Spleen (tissue), 11 donors: Measurements from ENCODE around the gene PLAC9. TPM values are rescaled to one million over a fixed set of nuclear protein-coding genes. Genes with fewer than 3 reads are reported as not detected.
A peak's percentile ranks its signal among the peaks of the same experiment; 100 is the strongest.

Source experiments
- DNase-seq: peaks from one replicate; pipeline ENCODE4 v3.0.0-alpha.2; 2020
- H3K27ac ChIP-seq, 8 donors: fragments of 200-600 bp; sonication (generic) in 7 of 8; 1 replicate in 4 of 8; 2 replicates in 4 of 8; pipeline versions ENCODE4 v1.5.0 to v1.8.0; 2016 to 2021; ENCODE audit warnings: inconsistent platforms in 4 of 8, mild to moderate bottlenecking in 4 of 8, moderate library complexity in 1 of 8
- H3K27me3 ChIP-seq, 7 donors: fragments of 200-600 bp; sonication (generic) in 6 of 7; replicated peaks in 1 of 7; 1 replicate in 4 of 7; 2 replicates in 3 of 7; pipeline versions ENCODE4 v1.5.0 to v1.8.0; 2016 to 2021; ENCODE audit warnings: inconsistent platforms in 3 of 7, mild to moderate bottlenecking in 1 of 7
- H3K36me3 ChIP-seq, 6 donors: fragments of 200-600 bp; sonication (generic) in 5 of 6; 1 replicate in 4 of 6; 2 replicates in 2 of 6; pipeline versions ENCODE4 v1.5.0 to v1.8.0; 2016 to 2021; ENCODE audit warnings: inconsistent platforms in 2 of 6
- H3K4me1 ChIP-seq, 6 donors: fragments of 200-600 bp; sonication (generic) in 5 of 6; 1 replicate in 3 of 6; 2 replicates in 3 of 6; pipeline versions ENCODE4 v1.5.0 to v1.8.0; 2016 to 2021; ENCODE audit warnings: inconsistent platforms in 3 of 6
- H3K4me3 ChIP-seq, 8 donors: fragments of 200-600 bp; sonication (generic) in 7 of 8; 1 replicate in 4 of 8; 2 replicates in 4 of 8; pipeline versions ENCODE4 v1.5.0 to v1.8.0; 2016 to 2021; ENCODE audit warnings: inconsistent platforms in 4 of 8, mild to moderate bottlenecking in 4 of 8, moderate library complexity in 2 of 8
- H3K9me3 ChIP-seq, 8 donors: fragments of 200-600 bp; sonication (generic) in 7 of 8; 1 replicate in 4 of 8; 2 replicates in 4 of 8; pipeline versions ENCODE4 v1.5.0 to v1.8.0; 2016 to 2021; ENCODE audit warnings: inconsistent platforms in 4 of 8
- CTCF ChIP-seq, 11 experiments: fragments of 200-600 bp in 7 of 11; fragments of 450-650 bp in 4 of 11; sonication (generic) in 4 of 11; IDR thresholded peaks in 8 of 11; conservative IDR thresholded peaks in 3 of 11; 1 replicate in 7 of 11; 2 replicates in 4 of 11; pipeline versions ENCODE4 v1.4.0 to v1.8.0; 2016 to 2021; ENCODE audit warnings: antibody characterized with exemption in 11 of 11, inconsistent platforms in 4 of 11, mild to moderate bottlenecking in 1 of 11
- POLR2A ChIP-seq, 3 donors: fragments of 450-650 bp; IDR thresholded peaks; one replicate each; pipeline ENCODE4 v1.5.1; 2017; ENCODE audit warnings: antibody characterized with exemption in 3 of 3, mild to moderate bottlenecking in 1 of 3
- POLR2AphosphoS5 ChIP-seq, 3 donors: sonication (generic); formaldehyde crosslinking; IDR thresholded peaks; one replicate each; pipeline ENCODE4 v1.5.1; 2017; ENCODE audit warnings: antibody characterized with exemption in 3 of 3
- whole genome bisulfite sequencing, 5 donors: extraction: QIAGEN DNeasy Blood & Tissue Kit in 3 of 5; methylation state at CpG; one replicate each; pipeline versions ENCODE4 v1.1.5 to v1.1.7; 2013 to 2018; 5-methylcytosine and 5-hydroxymethylcytosine counted together
- intact Hi-C: fragments of 100-400 bp; cut with DNase I; formaldehyde crosslinking; loops from one replicate; pipeline ENCODE4 v1.15.0; 2023; ENCODE audit warnings: low total_unique reads
- polyA plus RNA-seq, 3 donors: library from polyadenylated mRNA; stranded (reverse); fragments of 200-250 nt; gene quantifications; one replicate each; pipeline ENCODE4 v1.2.1, GENCODE V29; 2013
- total RNA-seq, 7 donors: library from RNA; depleted of rRNA in 3 of 7; stranded (reverse); fragments of >200 nt in 3 of 7; fragmentation: NEBNext Ultra II Directional in 4 of 7; extraction: Animal tissue kit (Norgen Biotek cat#: 25700) in 4 of 7; gene quantifications; one replicate each; pipeline versions ENCODE4 v1.1.0 to v1.2.1, GENCODE V29; 2016 to 2021
- donor health status: healthy with polysubstance abuse.
- donor health status: DM: no; HTN: no; CAD: no; lungs with moderate emphysema.
- donor health status: DM: no; HTN: no; CAD: no.
- donor health status: Bipolar disorder and iron deficiency.
- donor health status: healthy.
- donor health status: DM: no; HTN: no; CAD: no.
- donor health status: DM: yes; HTN: yes; CAD: no.

Gene PLAC9
- total and polyA plus RNA-seq, 10 donors = 1.0 to 8.0 (median 3.5) TPM; not detected in 1

- H3K9me3 ChIP-seq = peaks cover 0 to 17% (median 8%) of the 10 kb centered on the region in 8 donors
- no peak for TF ChIP-seq POLR2A (IDR thresholded peaks at IDR 0.05)
- TF ChIP-seq POLR2AphosphoS5 (IDR thresholded peaks at IDR 0.05) = peak in 1 of 3 donors; percentile 7
- no peak overlapping the region for H3K27ac ChIP-seq
- WGBS, 5 donors = 50 to 70% (median 63%) methylated on average over 2 of the region's 2 CpGs
- H3K36me3 ChIP-seq = peaks cover 0 to 78% (median 33%) of the 10 kb centered on the region in 6 donors
- no peak for DNase-seq
- H3K27me3 ChIP-seq = no peaks in the 10 kb centered on the region
- no peak overlapping the region for H3K4me3 ChIP-seq
- H3K4me1 ChIP-seq = peaks cover 0 to 7% (median under 1%) of the 10 kb centered on the region in 6 donors
- intact Hi-C loops = no loop called here
These were observed 17.6 kb downstream of the PLAC9 start for GRCh38 chr10:80150172-80150571.

- Histone ChIP-seq H3K36me3 (peaks cover 0 to 100% (median 59%) of the 10 kb centered on the region in 6 donors), H3K27me3 (no peaks in the 10 kb centered on the region), H3K4me1 (peaks cover 0 to 14% (median 3%) of the 10 kb centered on the region in 6 donors), H3K4me3 (no peak overlapping the region), H3K9me3 (peaks cover 0 to 17% (median 8%) of the 10 kb centered on the region in 8 donors), H3K27ac (no peak overlapping the region)
- no peak for DNase-seq
- WGBS, 5 donors = 88 to 96% (median 91%) methylated on average over 6 of the region's 6 CpGs
- intact Hi-C loops = no loop called here
- no peak for TF ChIP-seq POLR2AphosphoS5 (IDR thresholded peaks at IDR 0.05)
- TF ChIP-seq CTCF (IDR thresholded peaks at IDR 0.05 in 8 of 11, conservative IDR thresholded peaks at IDR 0.05 in 3 of 11) = no peak
These were observed 20.3 kb downstream of the PLAC9 start for GRCh38 chr10:80152820-80153219.

- Histone ChIP-seq H3K27ac (no peak overlapping the region), H3K27me3 (no peaks in the 10 kb centered on the region), H3K9me3 (peaks cover 0 to 17% (median 8%) of the 10 kb centered on the region in 8 donors), H3K4me3 (no peak overlapping the region), H3K4me1 (peaks cover 0 to 21% (median 6%) of the 10 kb centered on the region in 6 donors), H3K36me3 (peaks cover 0 to 100% (median 65%) of the 10 kb centered on the region in 6 donors)
- intact Hi-C loops = no loop called here
- 50 to 96% (median 80%) methylated on average over 2 to 3 of the region's 3 CpGs for WGBS, 5 donors
- no peak for TF ChIP-seq POLR2A (IDR thresholded peaks at IDR 0.05)
- peak; percentile 13 to 24 (median 18) for TF ChIP-seq POLR2AphosphoS5 (IDR thresholded peaks at IDR 0.05)
- DNase-seq = peak; percentile 58
These were observed 20.9 kb downstream of the PLAC9 start for GRCh38 chr10:80153460-80153859.

- peaks cover 0 to 100% (median 75%) of the 10 kb centered on the region in 6 donors for H3K36me3 ChIP-seq
These were observed 22.1 kb downstream of the PLAC9 start for GRCh38 chr10:80154626-80154977.

More at GRCh38 chr10:80154626-80154977, 22.1 kb downstream of the PLAC9 start:
- intact Hi-C loops = no loop called here
- H3K4me3 ChIP-seq = no peak overlapping the region
- H3K4me1 ChIP-seq = peaks cover 0 to 32% (median 15%) of the 10 kb centered on the region in 6 donors
- no peaks in the 10 kb centered on the region for H3K27me3 ChIP-seq
- 90 to 98% (median 91%) methylated on average over 5 of the region's 5 CpGs for WGBS, 5 donors
- TF ChIP-seq POLR2A (IDR thresholded peaks at IDR 0.05) (no peak), CTCF (IDR thresholded peaks at IDR 0.05 in 8 of 11, conservative IDR thresholded peaks at IDR 0.05 in 3 of 11) (no peak), POLR2AphosphoS5 (IDR thresholded peaks at IDR 0.05) (no peak)
- H3K9me3 ChIP-seq = peaks cover 0 to 12% (median 2%) of the 10 kb centered on the region in 8 donors
- peak; percentile 49 for DNase-seq
- H3K27ac ChIP-seq = no peak overlapping the region
